Left lung (tissue), 10 donors: ENCODE measurements around the gene RERE. TPM values are rescaled to one million over a fixed set of nuclear protein-coding genes. Genes with fewer than 3 reads are reported as not detected.
"Not testable (repeated sequence)": the region's sequence is repeated elsewhere in the genome, so short reads cannot be mapped to it uniquely, and the experiment has no call there.

Experiments
- ATAC-seq: fragments of 200-7000 bp; cut with Tn5 transposase; one replicate; pipeline ENCODE4 v1.9.1; 2020; ENCODE audit warnings: moderate library complexity
- DNase-seq, 4 donors: peaks; one replicate each; pipeline ENCODE4 v3.0.0-alpha.2; 2013 to 2020
- H3K27ac ChIP-seq, 2 donors: fragments of 200-600 bp; sonication (generic) in 1 of 2; one replicate each; pipeline versions ENCODE4 v1.5.0 to v1.8.0; 2020 to 2021
- H3K27me3 ChIP-seq, 2 donors: fragments of 200-600 bp; sonication (generic) in 1 of 2; one replicate each; pipeline versions ENCODE4 v1.5.0 to v1.8.0; 2020 to 2021
- H3K36me3 ChIP-seq, 2 donors: fragments of 200-600 bp; sonication (generic) in 1 of 2; one replicate each; pipeline versions ENCODE4 v1.5.0 to v1.8.0; 2020 to 2021
- H3K4me1 ChIP-seq, 2 donors: fragments of 200-600 bp; one replicate each; pipeline ENCODE4 v1.8.0; 2021
- H3K4me3 ChIP-seq, 2 donors: fragments of 200-600 bp; sonication (generic) in 1 of 2; one replicate each; pipeline versions ENCODE4 v1.5.0 to v1.8.0; 2020 to 2021; ENCODE audit warnings: mild to moderate bottlenecking in 1 of 2
- H3K9me3 ChIP-seq, 2 donors: fragments of 200-600 bp; sonication (generic) in 1 of 2; one replicate each; pipeline versions ENCODE4 v1.5.0 to v1.8.0; 2020 to 2021
- CTCF ChIP-seq, 2 donors: fragments of 200-600 bp; sonication (generic) in 1 of 2; IDR thresholded peaks; one replicate each; pipeline versions ENCODE4 v1.5.0 to v1.8.0; 2021; ENCODE audit warnings: antibody characterized with exemption in 2 of 2
- intact Hi-C, 2 donors: fragments of 100-400 bp; cut with DNase I; formaldehyde crosslinking; loops; one replicate each; pipeline versions ENCODE4 v1.11.2 to v1.14.2; 2022
- polyA plus RNA-seq, 6 donors: library from polyadenylated mRNA; unstranded; fragments of 120-200 nt; gene quantifications; one replicate each; pipeline ENCODE4 v1.2.1, GENCODE V29; 2013; ENCODE audit not compliant: insufficient read length in 6 of 6
- total RNA-seq, 2 donors: library from RNA; stranded (reverse); fragmentation: NEBNext Ultra II Directional; extraction: Animal tissue kit (Norgen Biotek cat#: 25700); gene quantifications; one replicate each; pipeline ENCODE4 v1.2.1, GENCODE V29; 2021
- donor health status: DM: no; HTN: yes; CAD: no.
- donor health status: DM: no; HTN: no; CAD: no.

The RERE gene
- total and polyA plus RNA-seq, 8 donors = 73.3 to 135 (median 130) TPM

- DNase-seq (no peak), ATAC-seq (no peak)
- Histone ChIP-seq H3K27me3 (no peaks in the 10 kb centered on the region), H3K4me3 (no peak overlapping the region), H3K36me3 (no peaks in the 10 kb centered on the region), H3K9me3 (no peaks in the 10 kb centered on the region), H3K27ac (no peak overlapping the region), H3K4me1 (peaks cover 0 to 18% of the 10 kb centered on the region in 2 donors)
- intact Hi-C loops = no loop called here
- no peak for TF ChIP-seq CTCF (IDR thresholded peaks at IDR 0.05)
These were observed 369.8 kb downstream of the RERE start for GRCh38 chr1:8447616-8448150.

- peaks cover 0 to 18% of the 10 kb centered on the region in 2 donors for H3K4me1 ChIP-seq
- H3K4me3 ChIP-seq, H3K27ac ChIP-seq, H3K9me3 ChIP-seq, ATAC-seq, DNase-seq, H3K27me3 ChIP-seq, H3K36me3 ChIP-seq, intact Hi-C loops: not testable (repeated sequence)
These were observed 371.3 kb downstream of the RERE start for GRCh38 chr1:8446119-8446518.

- ATAC-seq (no peak), DNase-seq (no peak)
- Histone ChIP-seq H3K4me3 (no peak overlapping the region), H3K9me3 (no peaks in the 10 kb centered on the region), H3K27me3 (no peaks in the 10 kb centered on the region), H3K4me1 (peaks cover 9 to 15% of the 10 kb centered on the region in 2 donors), H3K36me3 (no peaks in the 10 kb centered on the region), H3K27ac (no peak overlapping the region)
- TF ChIP-seq CTCF (IDR thresholded peaks at IDR 0.05) = peak in 1 of 2 donors; percentile 12
- intact Hi-C loops = no loop called here
These were observed 373.8 kb downstream of the RERE start for GRCh38 chr1:8443558-8444194.

GRCh38 chr1:8441426-8441825 is 376.0 kb downstream of the RERE start:
- peaks cover 9 to 16% of the 10 kb centered on the region in 2 donors for H3K4me1 ChIP-seq
- no peak for TF ChIP-seq CTCF (IDR thresholded peaks at IDR 0.05)
- no peaks in the 10 kb centered on the region for H3K9me3 ChIP-seq
- no peaks in the 10 kb centered on the region for H3K27me3 ChIP-seq
- DNase-seq (no peak), ATAC-seq (no peak)
- no peaks in the 10 kb centered on the region for H3K36me3 ChIP-seq
- H3K4me3 ChIP-seq = no peak overlapping the region
- intact Hi-C loops = no loop called here
- no peak overlapping the region for H3K27ac ChIP-seq

GRCh38 chr1:8439015-8439702 is 378.3 kb downstream of the RERE start:
- Histone ChIP-seq H3K4me3 (no peak overlapping the region), H3K4me1 (peaks cover 9 to 16% of the 10 kb centered on the region in 2 donors), H3K27ac (peak overlapping the region; percentile 40 to 73), H3K27me3 (no peaks in the 10 kb centered on the region), H3K36me3 (no peaks in the 10 kb centered on the region), H3K9me3 (no peaks in the 10 kb centered on the region)
- peak; percentile 95 for ATAC-seq
- DNase-seq = peak; percentile 78 to 94 (median 90)
- TF ChIP-seq CTCF (IDR thresholded peaks at IDR 0.05) = no peak
- intact Hi-C loops = no loop called here
